Neuronal stem cell (in vitro differentiated cells): ENCODE data around the gene SLC16A7.

Experiments used
- DNase-seq: peaks from one replicate; pipeline ENCODE4 v3.0.0-alpha.2; 2013; ENCODE audit warnings: low spot score
- H2AFZ ChIP-seq: one replicate; pipeline ENCODE4 v1.6.1; 2013; ENCODE audit warnings: mild to moderate bottlenecking, low read length, inconsistent platforms
- H2AK5ac ChIP-seq: 2 replicates; pipeline ENCODE4 v1.6.1; 2013; ENCODE audit warnings: low read depth, mild to moderate bottlenecking, inconsistent platforms, low read length, moderate library complexity, mixed read lengths
- H2BK120ac ChIP-seq: 2 replicates; pipeline ENCODE4 v1.6.1; 2013; ENCODE audit warnings: low read depth, mild to moderate bottlenecking, inconsistent platforms, low read length, moderate library complexity, mixed read lengths
- H2BK12ac ChIP-seq: one replicate; pipeline ENCODE4 v1.6.1; 2013; ENCODE audit warnings: low read length, inconsistent platforms
- H2BK15ac ChIP-seq: 2 replicates; pipeline ENCODE4 v1.6.1; 2013; ENCODE audit warnings: mild to moderate bottlenecking, low read length, inconsistent platforms, mixed read lengths
- H2BK5ac ChIP-seq: one replicate; pipeline ENCODE4 v1.6.1; 2013; ENCODE audit warnings: inconsistent platforms, mild to moderate bottlenecking, low read length, moderate library complexity
- H3K14ac ChIP-seq: one replicate; pipeline ENCODE4 v1.6.1; 2013; ENCODE audit warnings: low read length, inconsistent platforms
- H3K18ac ChIP-seq: 2 replicates; pipeline ENCODE4 v1.6.1; 2013; ENCODE audit warnings: low read length, inconsistent platforms
- H3K23ac ChIP-seq: 2 replicates; pipeline ENCODE4 v1.6.1; 2013; ENCODE audit warnings: low read depth, mild to moderate bottlenecking, mixed read lengths, low read length, inconsistent platforms; ENCODE audit not compliant: poor library complexity
- H3K27ac ChIP-seq: replicated peaks from 3 replicates; pipeline ENCODE4 v1.5.1; 2013; ENCODE audit warnings: low read length, inconsistent platforms
- H3K27me3 ChIP-seq, 3 experiments: 2 replicates each; pipeline ENCODE4 v1.6.1; 2013; ENCODE audit warnings: low read length in 3 of 3, mild to moderate bottlenecking in 2 of 3, inconsistent platforms in 1 of 3, low read depth in 1 of 3, mixed read lengths in 1 of 3, moderate library complexity in 1 of 3; ENCODE audit not compliant: control insufficient read depth in 3 of 3, insufficient read depth in 3 of 3
- H3K36me3 ChIP-seq, 2 donors: replicated peaks in 1 of 2; 2 replicates each; pipeline ENCODE4 v1.6.1; 2013; ENCODE audit warnings: low read length in 2 of 2; ENCODE audit not compliant: control insufficient read depth in 2 of 2, insufficient read depth in 2 of 2
- H3K4ac ChIP-seq: 2 replicates; pipeline ENCODE4 v1.6.1; 2013; ENCODE audit warnings: inconsistent platforms, mild to moderate bottlenecking, low read length, moderate library complexity
- H3K4me1 ChIP-seq, 2 donors: 1 replicate in 1 of 2; 2 replicates in 1 of 2; pipeline ENCODE4 v1.6.1; 2013; ENCODE audit warnings: low read length in 2 of 2, low read depth in 1 of 2; ENCODE audit not compliant: control insufficient read depth in 2 of 2, insufficient read depth in 1 of 2
- H3K4me2 ChIP-seq: one replicate; pipeline ENCODE4 v1.6.1; 2013; ENCODE audit warnings: mild to moderate bottlenecking, low read length, inconsistent platforms; ENCODE audit not compliant: insufficient read depth, poor library complexity, severe bottlenecking
- H3K4me3 ChIP-seq, 2 donors: 2 replicates each; pipeline ENCODE4 v1.5.1; 2013; ENCODE audit warnings: low read length in 2 of 2, mild to moderate bottlenecking in 2 of 2, inconsistent platforms in 1 of 2, moderate library complexity in 1 of 2
- H3K79me1 ChIP-seq: one replicate; pipeline ENCODE4 v1.6.1; 2013; ENCODE audit warnings: low read depth, mild to moderate bottlenecking, inconsistent platforms, low read length, moderate library complexity
- H3K9ac ChIP-seq: one replicate; pipeline ENCODE4 v1.6.1; 2013; ENCODE audit warnings: mild to moderate bottlenecking, low read depth, low read length, inconsistent platforms; ENCODE audit not compliant: poor library complexity
- H3K9me3 ChIP-seq, 2 donors: replicated peaks in 1 of 2; 2 replicates each; pipeline versions ENCODE3 to v1.6.1; 2013; ENCODE audit warnings: low read length in 2 of 2, mild to moderate bottlenecking in 2 of 2, inconsistent platforms in 1 of 2, low read depth in 1 of 2, mixed read lengths in 1 of 2, moderate library complexity in 1 of 2; ENCODE audit not compliant: control insufficient read depth in 2 of 2, insufficient read depth in 1 of 2
- H4K8ac ChIP-seq: one replicate; pipeline ENCODE4 v1.6.1; 2013; ENCODE audit warnings: low read depth, mild to moderate bottlenecking, inconsistent platforms, low read length, moderate library complexity
- H4K91ac ChIP-seq: one replicate; pipeline ENCODE4 v1.6.1; 2013; ENCODE audit warnings: low read length, low read depth, mild to moderate bottlenecking, inconsistent platforms; ENCODE audit not compliant: poor library complexity
- WGBS, 2 donors: extraction: QIAGEN DNeasy Blood & Tissue Kit; methylation state at CpG; one replicate each; pipeline ENCODE4 v1.1.7; 2013; ENCODE audit warnings: missing lambda C conversion rate in 2 of 2, mixed read lengths in 1 of 2; ENCODE audit not compliant: insufficient read length in 2 of 2, insufficient replicate concordance in 1 of 2; ENCODE audit errors: extremely low coverage in 2 of 2; 5-methylcytosine and 5-hydroxymethylcytosine counted together

The SLC16A7 gene

GRCh38 chr12:59719701-59720100 lies 123.9 kb downstream of the SLC16A7 start:
- H3K4ac ChIP-seq: no peak overlapping the region
- H2AK5ac ChIP-seq: no peak overlapping the region
- no peak overlapping the region for H3K4me3 ChIP-seq
- no peak overlapping the region for H3K23ac ChIP-seq
- no peak overlapping the region for H3K9ac ChIP-seq
- H3K36me3 ChIP-seq: no peaks in the 10 kb centered on the region
- no peaks in the 10 kb centered on the region for H3K27me3 ChIP-seq
- H3K27ac ChIP-seq: no peak overlapping the region
- H3K9me3 ChIP-seq: peaks cover 0 to 2% of the 10 kb centered on the region in 2 donors
- no CpG with 5 or more reads among the region's 2 CpGs for WGBS, 2 donors
- no peak overlapping the region for H2BK15ac ChIP-seq
- H4K91ac ChIP-seq: no peak overlapping the region
- no peak overlapping the region for H2BK5ac ChIP-seq
- no peak overlapping the region for H4K8ac ChIP-seq
- H2BK120ac ChIP-seq: no peak overlapping the region
- H3K79me1 ChIP-seq: no peaks in the 10 kb centered on the region
- H3K18ac ChIP-seq: no peak overlapping the region
- DNase-seq: no peak
- H3K14ac ChIP-seq: no peak overlapping the region
- no peak overlapping the region for H3K4me2 ChIP-seq
- no peak overlapping the region for H2AFZ ChIP-seq
- no peak overlapping the region for H2BK12ac ChIP-seq
- H3K4me1 ChIP-seq: peaks cover 0 to 5% of the 10 kb centered on the region in 2 donors

- H4K91ac ChIP-seq: no peak overlapping the region
- H2BK12ac ChIP-seq: no peak overlapping the region
- no peak overlapping the region for H2BK15ac ChIP-seq
- peaks cover 0 to 2% of the 10 kb centered on the region in 2 donors for H3K4me1 ChIP-seq
- H2BK5ac ChIP-seq: no peak overlapping the region
- H3K18ac ChIP-seq: no peak overlapping the region
- DNase-seq: no peak
- no peaks in the 10 kb centered on the region for H3K36me3 ChIP-seq
- no peak overlapping the region for H3K4me2 ChIP-seq
- no peak overlapping the region for H4K8ac ChIP-seq
- H3K4me3 ChIP-seq: no peak overlapping the region
- no peak overlapping the region for H3K14ac ChIP-seq
- H2AFZ ChIP-seq: no peak overlapping the region
- H3K23ac ChIP-seq: no peak overlapping the region
- H3K79me1 ChIP-seq: no peaks in the 10 kb centered on the region
- no peak overlapping the region for H2AK5ac ChIP-seq
- no peak overlapping the region for H3K9ac ChIP-seq
- no peak overlapping the region for H2BK120ac ChIP-seq
- H3K9me3 ChIP-seq: no peaks in the 10 kb centered on the region
- H3K27me3 ChIP-seq: no peaks in the 10 kb centered on the region
- H3K4ac ChIP-seq: no peak overlapping the region
- no CpG with 5 or more reads among the region's 2 CpGs for WGBS, 2 donors
- H3K27ac ChIP-seq: no peak overlapping the region
Observed at GRCh38 chr12:59723520-59723919, 127.7 kb downstream of the SLC16A7 start.

GRCh38 chr12:59724011-59724695 lies 128.3 kb downstream of the SLC16A7 start:
- Histone ChIP-seq H3K9me3 (no peaks in the 10 kb centered on the region), H3K36me3 (no peaks in the 10 kb centered on the region), H3K27ac (no peak overlapping the region), H2BK12ac (no peak overlapping the region), H3K4me3 (no peak overlapping the region), H4K91ac (no peak overlapping the region), H3K4ac (no peak overlapping the region), H2BK15ac (no peak overlapping the region), H3K27me3 (no peaks in the 10 kb centered on the region), H4K8ac (no peak overlapping the region), H3K4me1 (peaks cover 0 to 2% of the 10 kb centered on the region in 2 donors), H3K23ac (no peak overlapping the region), H2AK5ac (no peak overlapping the region), H3K14ac (no peak overlapping the region), H3K18ac (no peak overlapping the region), H2BK5ac (no peak overlapping the region), H3K9ac (no peak overlapping the region), H2AFZ (no peak overlapping the region), H2BK120ac (no peak overlapping the region), H3K4me2 (no peak overlapping the region), H3K79me1 (no peaks in the 10 kb centered on the region)
- no peak for DNase-seq
- no CpG with 5 or more reads among the region's 2 CpGs for WGBS, 2 donors

GRCh38 chr12:59733200-59733599 lies 137.4 kb downstream of the SLC16A7 start:
- Histone ChIP-seq H3K4ac (no peak overlapping the region), H3K27ac (no peak overlapping the region), H2BK120ac (no peak overlapping the region), H2BK15ac (no peak overlapping the region), H3K4me1 (peaks cover 0 to 2% of the 10 kb centered on the region in 2 donors), H3K36me3 (no peaks in the 10 kb centered on the region), H3K4me3 (no peak overlapping the region), H2BK12ac (no peak overlapping the region), H3K14ac (peak overlapping the region; percentile 82), H3K9me3 (no peaks in the 10 kb centered on the region), H3K23ac (no peak overlapping the region), H4K8ac (no peak overlapping the region), H2AK5ac (no peak overlapping the region), H2BK5ac (no peak overlapping the region), H3K79me1 (no peaks in the 10 kb centered on the region), H4K91ac (no peak overlapping the region), H3K27me3 (no peaks in the 10 kb centered on the region), H2AFZ (no peak overlapping the region), H3K9ac (no peak overlapping the region), H3K4me2 (no peak overlapping the region), H3K18ac (peak overlapping the region; percentile 38)
- WGBS, 2 donors: no CpG with 5 or more reads among the region's 8 CpGs
- DNase-seq: no peak
